H1 (cell line): ENCODE results near the gene TGFA. TPM values are rescaled to one million over a fixed set of nuclear protein-coding genes. Genes with fewer than 3 reads are reported as not detected.

Experiments used
- BACH1 ChIP-seq: IDR thresholded peaks from 2 replicates; pipeline ENCODE4 v1.6.1; 2012; ENCODE audit warnings: low read length, improper control_type of control experiment
- CBX8 ChIP-seq: fragments of 300-800, 300-1000 bp; sonication (generic); IDR thresholded peaks from 2 replicates; pipeline ENCODE4 v1.7.1; 2016; ENCODE audit warnings: low read depth, low read length, borderline replicate concordance
- CEBPB ChIP-seq: IDR thresholded peaks from 2 replicates; pipeline ENCODE4 v1.6.1; 2012; ENCODE audit warnings: low read depth, low read length
- CHD1 ChIP-seq: IDR thresholded peaks from 2 replicates; pipeline ENCODE4 v1.6.1; 2012; ENCODE audit warnings: low read depth, low read length, improper control_type of control experiment
- KDM4A ChIP-seq: IDR thresholded peaks from one replicate; pipeline ENCODE4 v1.7.1; 2012; ENCODE audit warnings: low read depth, mild to moderate bottlenecking, moderate library complexity, low read length, inconsistent platforms; ENCODE audit not compliant: severe bottlenecking
- SP1 ChIP-seq: IDR thresholded peaks from 2 replicates; pipeline ENCODE4 v1.6.1; 2011; ENCODE audit warnings: low read depth, low read length
- polyA plus RNA-seq, 7 experiments: library from polyadenylated mRNA; depleted of rRNA in 3 of 7; stranded (reverse) in 5 of 7; unstranded in 2 of 7; fragments of >200 nt in 5 of 7; fragments of 200-250 nt in 2 of 7; gene quantifications; 1 replicate in 5 of 7; 2 replicates in 1 of 7; 4 replicates in 1 of 7; pipeline versions ENCODE4 v1.2.1 to v1.2.3, GENCODE V29; 2011 to 2013; ENCODE audit warnings: missing spikeins in 2 of 7, mixed read lengths in 2 of 7
- total RNA-seq: library from RNA; stranded (reverse); fragmentation: NEBNext Ultra II Directional; extraction: Animal tissue kit (Norgen Biotek cat#: 25700); gene quantifications from 2 replicates; pipeline ENCODE4 v1.2.1, GENCODE V29; 2021

The TGFA gene
- total and polyA plus RNA-seq, 2 of the 8 experiments (the other 6 are each of a cell fraction or from before 2014, with no cell fraction given) = 1.8 to 3.7 TPM

DNA sequence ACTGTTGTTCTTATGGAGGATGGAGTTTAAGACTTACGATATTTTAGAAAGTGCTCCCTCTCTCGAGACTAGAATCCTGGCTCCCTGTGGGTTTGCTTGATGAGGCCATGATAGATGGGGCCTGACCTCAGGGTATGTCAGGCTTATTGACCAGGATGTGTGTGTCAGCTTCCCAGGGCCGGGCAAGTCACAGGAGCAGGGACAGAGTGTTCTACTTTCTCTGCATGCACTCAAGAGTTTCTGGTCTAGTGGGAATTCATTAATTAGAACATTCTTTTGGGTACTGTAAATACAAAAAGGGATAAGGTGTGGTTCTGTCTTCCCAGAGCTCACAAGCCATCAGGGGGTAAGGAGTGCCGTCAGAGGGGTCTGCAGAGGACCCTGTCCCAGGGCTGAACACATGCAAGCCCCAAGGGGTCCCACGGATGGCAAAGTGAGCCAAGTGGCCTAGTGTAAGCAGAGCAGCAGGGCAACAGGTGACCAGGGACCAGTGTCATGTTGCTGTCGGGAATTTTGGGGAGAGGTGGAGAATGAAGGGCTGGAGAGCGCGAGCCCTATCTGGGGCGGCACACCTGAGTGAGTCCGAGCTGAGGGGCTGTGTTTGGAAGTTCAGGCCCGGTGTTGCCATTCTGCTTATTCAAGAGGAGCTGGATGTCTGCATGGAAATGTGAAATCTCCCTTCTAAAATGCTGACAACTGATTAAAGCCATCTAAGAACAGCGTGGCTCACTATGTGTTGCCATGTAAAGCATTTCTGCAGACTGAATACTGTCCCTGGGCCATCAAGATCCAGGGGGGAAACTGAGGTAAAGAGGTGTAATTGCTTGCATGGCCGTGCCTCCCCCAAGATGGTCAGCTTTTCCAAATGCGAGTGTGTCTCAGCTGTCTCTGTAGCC is 91.4 kb downstream of the TGFA start (continued):
- no peak for TF ChIP-seq CBX8
- TF ChIP-seq KDM4A = no peak
- no peak for TF ChIP-seq BACH1
- TF ChIP-seq CEBPB = no peak
- TF ChIP-seq CHD1 = no peak
- TF ChIP-seq SP1 = no peak
